Activated gamma-delta T cell treated with Interleukin-2 at 50 U/mL for 16 hours (primary cell): ENCODE measurements around the gene UROC1.

Source experiments
- DNase-seq: peaks from one replicate; pipeline ENCODE4 v3.0.0-alpha.2; 2020

Gene UROC1

DNA sequence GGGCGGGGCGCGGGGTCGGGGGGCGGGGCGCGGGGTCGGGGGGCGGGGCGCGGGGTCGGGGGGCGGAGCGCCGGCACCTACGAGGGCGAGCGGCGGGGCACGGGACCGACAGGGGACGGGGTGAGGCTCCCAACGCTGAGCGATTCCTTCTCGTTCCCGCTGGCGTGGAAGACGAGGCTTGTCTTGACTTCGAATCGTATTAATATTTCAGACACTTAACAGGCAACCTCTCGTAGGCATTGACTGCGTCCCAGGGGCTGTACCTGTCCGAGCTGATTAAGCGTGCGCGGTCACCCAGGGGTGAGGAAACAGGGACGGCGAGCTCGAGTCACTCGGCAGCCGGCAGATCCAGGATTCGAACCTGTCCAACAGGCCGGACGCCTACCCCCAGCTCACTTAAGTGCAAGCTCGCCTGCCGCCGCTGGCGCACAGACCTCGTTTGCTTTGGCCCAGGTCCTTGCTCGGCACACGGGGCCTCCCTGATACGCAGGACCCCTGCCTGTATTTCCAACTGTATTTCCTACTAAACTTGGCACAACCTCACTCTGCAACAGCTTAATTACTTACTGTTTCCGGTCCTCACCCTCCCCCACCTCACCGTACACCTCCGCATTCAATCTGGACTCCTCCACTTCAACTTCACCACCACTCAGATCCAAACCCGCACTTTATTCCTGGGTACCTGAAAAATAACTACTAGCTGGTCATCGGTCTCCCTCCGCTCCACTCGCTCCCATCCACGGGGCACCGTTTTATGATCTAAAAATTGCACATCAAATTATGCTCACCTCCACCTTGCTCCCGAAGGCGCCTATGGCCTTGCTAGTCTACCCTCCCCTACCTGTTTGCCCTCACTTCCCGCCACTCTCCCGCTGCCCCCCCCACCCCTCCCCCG is 41.2 kb downstream of the UROC1 start:
- DNase-seq, result no peak

DNA sequence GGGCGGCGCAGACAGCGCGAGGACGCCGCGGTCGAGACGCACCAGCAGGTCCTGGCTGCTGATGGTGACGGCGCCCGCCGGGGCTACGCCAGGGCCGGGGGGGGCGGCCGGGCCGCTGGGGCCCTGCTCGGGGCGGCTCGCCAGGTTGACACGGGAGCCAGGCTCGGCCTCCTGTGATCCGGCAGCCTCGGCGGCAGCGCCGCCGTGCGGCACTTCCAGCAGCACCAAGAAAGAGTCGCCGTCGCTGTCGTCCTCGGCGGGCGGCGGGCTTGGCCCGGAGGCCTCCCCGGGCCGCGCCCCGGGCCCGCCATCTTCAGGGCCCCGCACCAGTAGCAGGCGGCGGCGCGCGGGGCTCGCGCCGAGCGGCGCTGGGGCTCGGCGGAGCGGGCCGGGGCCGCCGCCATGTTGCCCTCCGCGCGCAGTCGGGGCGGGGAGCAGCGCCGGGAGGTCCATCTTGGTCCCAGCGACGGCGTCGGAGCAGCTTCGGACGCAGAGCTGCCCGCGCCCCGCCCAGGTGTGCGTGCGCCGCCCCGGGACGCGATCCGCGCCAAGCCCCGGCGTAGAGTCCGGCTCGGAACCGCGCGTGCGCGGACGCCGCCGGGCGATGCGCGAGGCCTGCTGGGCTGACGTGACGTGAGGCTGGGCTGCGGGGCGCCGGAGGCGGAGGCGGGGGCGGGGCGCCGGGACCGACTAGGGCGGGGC is 42.0 kb downstream of the UROC1 start, which contains the start of gene ZXDC:
Gene ZXDC, minus strand, starts transcription at position 479 of the 702 bp plus-strand sequence. Its CDS starts 26 bp downstream, at position 453.
- DNase-seq, result peak; percentile 92

DNA sequence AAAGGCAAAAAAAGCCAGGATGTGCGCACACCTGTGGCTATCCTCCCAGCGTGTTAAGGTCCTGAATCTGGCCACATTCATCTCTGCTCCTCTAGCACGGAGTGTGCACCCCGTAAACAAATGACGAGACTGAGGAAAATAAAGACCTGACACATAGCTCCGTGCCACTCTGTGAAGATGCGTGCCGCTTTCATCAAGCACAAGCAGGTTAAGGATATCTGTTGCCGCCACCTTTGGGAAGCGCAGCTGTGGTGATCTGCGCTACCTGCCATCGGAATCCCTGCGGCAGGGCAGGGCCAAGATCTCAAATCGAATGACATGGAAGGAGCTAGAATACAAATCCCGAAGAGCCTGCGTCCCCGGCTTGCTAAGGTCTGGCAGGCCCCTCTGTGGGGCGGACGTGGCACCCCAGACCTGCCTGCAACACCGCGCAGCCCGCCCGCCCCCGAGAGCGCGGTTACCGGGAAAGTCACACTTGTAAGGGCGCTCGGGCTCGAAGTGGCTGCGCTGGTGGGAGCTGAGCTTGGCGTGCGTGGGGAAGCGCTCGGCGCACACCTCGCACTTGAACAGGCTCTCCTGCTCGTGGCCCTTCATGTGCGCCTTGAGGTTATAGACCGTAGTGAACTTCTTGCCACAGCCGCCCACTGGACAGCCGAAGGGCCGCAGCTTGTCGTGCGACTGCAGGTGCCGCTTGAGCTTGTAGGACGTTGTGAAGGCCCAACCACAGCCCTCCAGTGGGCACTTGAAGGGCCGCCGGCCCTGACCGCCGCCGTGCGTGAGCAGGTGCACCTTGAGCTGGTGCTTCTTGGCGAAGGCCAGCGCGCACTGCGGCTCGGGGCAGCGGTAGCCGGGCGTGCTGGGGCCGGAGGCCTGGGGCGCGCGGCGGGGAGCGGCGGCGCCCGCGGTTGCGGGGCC is 42.8 kb downstream of the UROC1 start:
- DNase-seq, result no peak

DNA sequence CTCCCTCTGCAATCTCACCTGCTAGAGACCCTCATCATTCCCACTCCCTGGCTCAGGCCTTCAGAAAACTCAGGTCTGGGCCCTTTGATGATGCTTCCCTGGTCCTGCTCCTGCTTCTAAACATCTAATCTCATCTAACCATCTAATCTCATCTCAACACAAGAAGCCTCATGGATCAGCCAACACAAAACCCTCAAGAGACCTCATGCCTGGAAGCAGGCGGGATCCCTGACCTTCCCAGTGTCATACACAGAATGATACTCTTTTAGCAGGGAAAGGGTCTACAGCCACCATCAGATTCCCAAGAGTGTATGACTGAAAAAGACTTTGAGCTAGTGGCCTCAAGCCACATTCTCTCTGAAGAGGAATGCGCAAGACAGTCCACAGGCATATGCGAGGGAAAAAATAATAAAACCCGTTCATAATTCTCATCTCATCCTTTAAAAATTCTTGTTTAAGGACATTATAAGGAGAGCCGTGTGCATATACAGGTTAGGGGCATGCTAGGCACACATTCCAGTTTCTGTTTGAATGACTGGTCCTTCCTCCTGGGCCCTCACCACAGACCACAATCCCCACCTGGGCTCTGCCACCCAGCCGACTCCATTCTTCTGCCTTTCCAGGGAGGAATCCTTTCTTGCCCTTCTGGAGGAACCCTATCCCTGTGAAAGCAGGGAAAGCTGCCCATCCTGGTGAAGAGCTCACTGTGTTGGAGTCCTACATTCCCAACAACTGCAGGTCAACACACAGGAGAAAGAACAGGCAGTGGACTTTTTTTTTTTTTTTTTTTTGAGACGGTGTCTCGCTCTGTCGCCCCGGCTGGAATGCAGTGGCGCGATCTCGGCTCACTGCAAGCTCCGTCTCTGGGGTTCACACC is 44.0 kb downstream of the UROC1 start:
- DNase-seq, result no peak

DNA sequence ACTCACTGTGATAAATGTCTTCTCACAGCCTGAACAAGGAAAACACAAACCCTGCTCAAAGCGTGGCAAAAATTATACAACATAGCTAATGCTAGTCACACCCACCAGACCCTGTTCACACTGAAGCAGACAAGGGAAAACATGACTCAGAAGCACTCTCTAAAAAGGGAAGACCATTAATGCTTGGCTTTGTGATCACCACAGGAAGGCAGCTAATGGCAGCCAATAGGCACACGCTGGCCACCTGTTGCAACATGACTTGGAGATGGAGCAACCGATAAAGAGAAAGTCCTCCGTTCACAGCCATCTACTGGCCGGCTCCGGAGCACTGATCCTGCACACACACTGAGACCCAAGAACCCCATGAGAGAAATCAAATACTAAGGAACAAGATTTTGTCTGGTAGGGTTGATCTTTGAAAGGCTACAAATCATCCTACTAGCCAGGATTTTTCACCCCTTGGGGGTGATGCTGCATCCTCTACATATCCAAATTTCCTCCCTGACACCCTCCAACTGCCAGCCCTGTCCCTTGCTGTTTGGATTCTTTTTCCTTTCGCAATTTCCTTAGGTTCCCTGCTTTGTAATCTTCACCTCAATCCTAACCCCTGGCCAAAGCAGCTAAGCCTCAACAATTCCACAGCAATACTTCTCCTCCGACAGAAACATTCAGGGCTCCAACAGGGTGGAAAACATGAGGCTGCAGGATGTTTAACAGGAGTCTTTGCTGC is 45.1 kb downstream of the UROC1 start:
- no peak for DNase-seq

DNA sequence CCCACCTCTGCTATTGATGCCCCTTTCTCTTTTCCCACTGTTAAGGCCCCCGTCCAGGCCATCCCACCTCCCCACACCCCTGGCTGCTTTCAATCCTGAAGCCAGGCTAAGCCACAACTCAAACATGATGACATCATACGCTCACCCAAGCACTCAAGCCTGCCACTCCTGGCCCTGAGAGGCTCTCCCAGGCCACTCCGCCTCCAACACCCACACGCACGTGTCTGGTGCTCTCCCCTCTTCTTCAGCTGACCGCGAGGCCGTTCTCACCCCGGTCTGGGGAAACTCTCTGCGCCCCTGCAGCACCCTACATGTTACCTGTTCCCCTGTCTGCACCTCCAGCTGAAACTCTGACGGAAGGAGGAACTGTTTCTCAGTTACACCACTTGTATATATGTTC is 48.1 kb downstream of the UROC1 start:
- DNase-seq, result no peak

DNA sequence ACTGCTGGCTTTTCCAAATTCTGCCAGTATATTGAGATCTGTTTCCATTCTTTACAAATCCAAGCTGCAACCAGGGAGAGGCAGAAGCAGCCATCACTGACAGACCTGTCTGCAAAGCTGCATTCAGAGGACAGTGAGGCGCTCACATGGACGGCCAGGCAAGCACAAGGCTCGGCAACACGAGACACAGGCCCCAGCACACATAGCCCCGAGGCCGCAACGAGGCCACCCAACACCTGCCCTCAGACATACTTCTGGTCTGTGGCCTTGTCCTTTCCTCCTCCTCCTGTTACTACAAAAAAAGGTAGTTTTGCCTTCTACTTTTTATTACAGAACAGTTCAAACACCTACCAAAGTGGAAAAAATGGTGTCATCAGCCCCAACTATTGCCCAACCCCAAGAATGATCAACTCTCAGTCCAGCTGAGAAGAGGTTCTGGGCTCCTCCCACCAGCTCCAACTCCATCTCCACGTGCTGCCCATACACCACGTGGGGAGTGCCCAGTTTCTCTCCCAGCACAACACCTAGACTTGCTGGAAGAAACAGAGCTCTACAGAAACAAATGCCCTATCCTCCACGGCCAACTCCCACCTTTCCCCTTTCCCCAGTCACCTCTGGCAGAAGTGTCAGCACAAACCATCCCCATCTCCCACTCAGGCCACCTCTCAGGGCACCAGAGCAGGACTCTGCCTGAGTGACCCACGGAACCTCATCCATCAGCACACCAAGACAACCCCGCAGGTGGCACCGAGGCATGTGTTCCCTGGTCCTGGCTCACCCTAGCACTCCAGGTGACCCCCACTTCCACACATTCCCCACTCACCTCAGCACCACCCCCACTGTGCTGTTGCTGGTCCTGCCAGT is 49.3 kb downstream of the UROC1 start:
- DNase-seq, result no peak

DNA sequence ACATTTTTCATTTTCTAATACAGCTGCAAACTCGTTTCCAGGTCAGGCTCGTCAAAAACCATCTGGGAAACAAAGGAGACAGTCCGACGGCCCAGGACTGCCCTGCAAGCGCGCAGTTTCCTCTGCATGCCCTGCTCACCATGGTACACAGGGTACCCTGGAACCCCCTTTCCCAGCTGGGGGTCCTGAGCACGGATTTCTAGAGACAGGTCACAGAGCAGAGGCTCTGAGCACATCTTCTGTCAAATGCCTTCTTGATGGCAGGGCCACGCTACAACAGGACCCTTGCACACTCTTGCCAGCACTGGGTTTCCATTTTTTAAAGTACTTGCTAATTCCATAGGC is 50.0 kb downstream of the UROC1 start:
- no peak for DNase-seq

DNA sequence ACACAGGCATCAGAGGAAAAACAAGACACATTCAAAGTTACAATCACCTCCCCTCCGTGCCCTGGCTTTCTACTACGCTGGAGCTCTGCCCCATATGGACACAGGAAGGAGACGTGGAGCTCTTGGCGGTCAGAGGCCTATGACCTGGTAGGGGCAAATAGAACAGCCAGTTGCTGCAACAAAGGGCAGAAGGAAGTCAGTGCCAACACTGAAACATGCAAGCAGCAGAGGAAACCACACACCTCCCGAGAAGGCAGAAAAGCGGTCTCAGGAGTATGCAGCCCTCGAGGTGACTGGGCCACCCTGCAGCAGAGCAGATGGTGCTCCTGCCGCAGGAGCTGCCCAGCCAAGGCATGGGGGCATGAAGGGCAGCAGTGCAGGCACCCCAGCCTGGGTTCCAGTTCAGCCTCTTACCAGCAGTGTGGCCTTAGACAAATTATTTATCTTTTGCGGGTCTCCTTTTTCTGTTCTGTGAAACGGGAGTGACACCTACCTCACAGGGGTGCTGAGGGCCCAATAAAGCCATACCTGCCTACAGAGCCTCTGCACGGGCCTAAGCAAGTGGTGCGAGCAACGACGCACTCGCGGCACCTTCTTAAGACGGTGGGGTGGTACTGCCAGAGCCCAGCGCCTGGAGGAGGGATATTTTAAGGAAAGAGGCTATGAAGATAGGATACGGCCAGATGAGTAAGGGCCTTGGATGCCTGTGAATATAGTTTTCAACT is 50.5 kb downstream of the UROC1 start:
- DNase-seq, result no peak

DNA sequence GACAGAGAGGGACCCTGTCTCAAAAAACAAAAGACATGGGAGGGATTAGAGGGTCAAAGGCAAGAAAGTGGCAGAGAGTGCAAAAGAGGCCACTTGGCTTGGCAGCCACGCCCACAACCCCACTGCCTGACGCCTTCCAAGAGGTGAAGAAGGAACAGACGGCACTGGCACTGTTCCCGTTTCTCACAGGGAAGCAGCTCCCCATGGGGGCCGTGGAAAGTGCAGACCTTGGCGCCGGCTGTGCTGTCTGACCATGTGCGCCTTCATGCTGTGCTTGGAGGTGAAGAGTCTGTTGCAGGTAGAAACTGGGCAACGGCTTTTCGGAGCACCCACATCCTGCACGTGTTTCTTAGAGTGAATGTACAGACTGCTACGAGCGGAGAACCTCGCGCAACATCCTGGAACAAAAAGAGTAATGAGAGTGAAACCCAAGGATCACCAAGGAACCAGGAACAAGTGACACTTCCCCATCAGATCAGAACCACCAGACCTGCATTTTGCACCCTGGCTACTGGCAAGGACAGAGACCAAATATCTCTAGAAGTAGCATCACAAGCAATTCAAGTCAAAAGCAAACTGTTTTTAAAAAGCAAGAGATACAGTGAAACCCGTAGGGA is 51.5 kb downstream of the UROC1 start:
- no peak for DNase-seq

DNA sequence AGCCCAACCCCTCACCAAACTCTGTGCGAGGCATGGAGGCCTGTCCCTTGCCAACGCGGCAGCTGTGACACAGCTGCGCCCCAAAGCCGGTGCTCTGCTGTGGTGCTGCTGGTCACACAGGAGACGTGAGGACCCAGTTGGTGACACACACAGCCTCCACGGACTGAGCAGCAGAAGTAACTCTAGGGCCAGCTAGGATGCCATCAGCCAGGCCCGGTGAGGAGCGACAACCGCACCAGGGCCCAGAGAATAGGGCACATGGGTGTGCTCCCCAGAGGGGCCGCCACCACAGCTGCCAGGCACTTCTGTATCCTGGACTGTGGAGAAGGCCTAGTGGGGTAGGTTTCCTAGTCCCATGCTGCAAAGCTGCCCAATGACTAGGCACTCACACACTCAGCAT is 52.6 kb downstream of the UROC1 start:
- DNase-seq, result no peak

DNA sequence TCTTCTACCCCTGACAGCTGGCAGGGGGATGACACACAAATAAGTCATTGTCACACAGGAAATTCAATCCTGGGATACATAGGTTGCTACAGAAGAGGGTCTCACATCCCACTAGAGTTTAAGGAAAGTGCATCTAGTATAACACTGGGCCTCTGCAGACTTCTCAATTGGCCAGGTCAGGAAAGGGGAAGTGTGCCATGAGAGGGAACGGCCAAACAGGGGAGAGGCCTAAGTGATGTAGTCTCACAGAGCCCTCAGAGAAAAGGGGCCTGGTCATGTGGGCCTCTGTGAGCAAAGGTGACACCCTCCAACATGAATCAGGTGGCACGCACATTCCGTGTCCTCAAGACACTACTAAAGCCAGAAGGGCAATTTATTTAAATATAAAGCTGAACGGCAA is 53.1 kb downstream of the UROC1 start:
- no peak for DNase-seq

DNA sequence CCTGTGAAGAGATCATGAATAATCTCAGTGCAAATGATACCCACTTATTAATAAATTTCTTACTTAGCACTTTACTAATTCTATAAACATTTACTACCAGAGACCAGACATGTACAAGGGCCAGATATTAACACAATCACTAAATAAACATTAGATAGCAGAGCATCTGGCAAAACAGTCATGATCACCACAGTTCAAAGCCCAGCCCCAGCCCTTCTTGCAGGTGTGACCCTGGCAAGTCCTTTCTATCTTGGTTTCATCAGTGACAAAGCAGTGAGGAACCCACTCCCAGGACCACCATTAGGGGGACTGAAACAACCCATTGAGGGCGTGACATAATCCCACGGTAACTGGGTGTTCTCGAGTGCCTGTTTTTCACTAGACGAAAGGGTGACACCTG is 53.5 kb downstream of the UROC1 start:
- DNase-seq, result no peak

DNA sequence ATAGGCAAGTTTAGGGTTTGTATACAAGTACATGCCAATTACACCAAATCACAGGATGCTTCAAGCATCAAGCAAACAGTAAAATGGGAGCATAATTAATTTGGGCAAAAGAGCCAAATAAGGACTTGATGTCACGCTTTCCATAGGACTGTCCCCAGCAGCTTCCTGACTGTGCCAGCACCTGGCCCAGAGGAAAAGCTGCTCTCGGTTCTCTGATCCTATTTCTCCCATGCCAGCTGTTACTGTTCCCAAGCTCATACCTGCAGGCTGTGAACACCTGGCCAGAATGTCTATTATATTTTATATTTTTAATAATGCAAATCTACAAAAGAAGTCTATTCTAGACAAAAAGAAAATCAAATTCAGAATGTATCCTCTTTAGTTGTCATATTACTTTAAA is 54.1 kb downstream of the UROC1 start:
- no peak for DNase-seq

DNA sequence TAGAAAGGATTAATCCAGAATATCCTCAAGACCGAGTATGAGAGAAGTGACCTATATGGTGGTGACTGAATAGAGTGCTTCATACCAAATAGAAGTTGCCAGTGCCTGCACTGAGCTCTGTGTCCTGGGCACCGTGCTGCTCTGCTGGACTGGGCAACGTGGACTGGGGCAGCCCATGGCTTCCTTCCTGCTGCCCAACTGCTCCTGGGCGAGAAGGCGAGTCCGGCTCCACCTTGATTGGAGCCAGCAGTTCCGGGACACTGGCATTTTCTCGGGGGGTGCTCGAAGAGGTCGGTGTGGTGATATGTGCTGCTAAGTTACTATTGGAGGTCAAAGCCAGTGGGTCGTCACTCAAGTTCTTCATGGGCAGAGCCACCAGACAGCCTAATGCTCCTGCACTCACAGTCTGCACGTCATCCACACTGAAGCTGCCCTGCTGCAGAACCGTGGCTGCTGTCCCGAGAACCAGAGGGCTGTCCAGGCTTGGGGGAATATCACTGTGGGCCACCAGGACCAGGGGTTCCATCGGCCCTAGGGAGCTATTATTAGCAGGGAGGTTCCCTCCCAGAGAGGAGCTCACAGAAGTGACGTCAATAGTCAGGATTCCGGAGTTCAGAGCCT is 56.0 kb downstream of the UROC1 start:
- no peak for DNase-seq

DNA sequence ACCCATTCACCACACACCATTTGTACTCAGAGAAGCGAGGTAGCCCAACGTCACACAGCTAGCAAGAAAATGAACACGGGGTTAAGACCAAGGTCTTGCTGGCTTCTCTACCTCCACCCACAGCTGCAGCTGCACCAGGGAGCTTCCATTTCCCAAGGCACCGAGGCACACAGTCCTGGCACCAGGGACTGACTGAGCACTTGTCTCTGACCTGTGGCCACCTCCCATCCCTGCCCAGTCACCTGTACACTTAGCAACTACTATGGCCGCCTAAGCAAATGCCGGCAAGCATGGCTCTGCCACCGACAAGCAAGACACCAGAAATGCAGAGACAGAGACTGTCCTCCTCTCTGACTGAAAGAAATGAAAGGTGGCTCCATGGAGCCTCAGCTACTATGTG is 57.2 kb downstream of the UROC1 start:
- no peak for DNase-seq

DNA sequence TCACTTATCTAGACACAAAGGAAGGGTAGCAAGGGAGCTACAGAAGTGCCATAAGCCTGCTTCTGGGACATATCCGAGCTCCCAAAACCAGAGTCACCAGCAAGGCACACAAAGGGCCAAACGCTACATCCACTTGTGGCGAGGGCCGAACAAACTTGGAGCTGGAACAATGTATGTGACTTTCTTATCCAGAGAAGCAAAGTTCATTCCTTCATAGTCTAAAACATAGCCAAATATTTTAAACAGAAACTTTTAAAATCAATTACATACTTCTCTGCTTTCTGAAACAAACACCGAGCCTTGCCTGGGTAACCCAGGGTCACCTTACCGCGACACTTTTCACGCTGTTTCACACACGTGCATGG is 57.8 kb downstream of the UROC1 start:
- no peak for DNase-seq

DNA sequence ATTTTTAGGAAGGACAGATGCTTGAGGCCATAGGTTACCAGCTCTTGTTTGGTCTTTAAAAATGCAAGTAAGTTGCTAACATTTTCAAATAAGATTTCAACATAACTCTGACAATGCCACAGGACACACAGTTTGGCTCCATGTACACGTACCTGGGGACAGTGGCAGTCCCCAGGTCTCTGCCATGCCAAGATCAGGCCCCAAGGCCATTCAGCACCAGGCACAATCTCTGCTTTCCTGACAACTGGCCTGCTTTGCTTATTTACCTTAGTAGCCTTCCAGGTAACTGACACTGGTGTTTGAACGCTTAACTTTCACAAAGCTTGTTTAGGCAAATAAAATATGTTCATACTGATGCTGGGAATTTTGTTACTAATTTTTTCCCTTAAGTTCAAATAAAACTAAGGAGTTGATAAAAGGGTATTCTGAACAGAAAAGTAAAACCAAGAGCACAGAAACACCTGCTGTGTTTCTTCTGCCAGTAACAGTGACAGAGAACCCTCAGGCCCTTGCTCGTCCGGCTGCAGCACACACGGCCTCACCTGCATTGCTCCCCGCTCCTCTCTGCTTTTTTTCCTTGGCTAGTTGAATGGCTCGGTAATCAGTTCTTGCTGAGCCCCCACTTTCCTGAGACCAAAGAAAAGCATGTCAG is 58.3 kb downstream of the UROC1 start:
- no peak for DNase-seq
